ENCODE data around the gene CINP.
A peak's percentile ranks its signal among the peaks of the same experiment; 100 is the strongest.
"Not testable (repeated sequence)": the region's sequence is repeated elsewhere in the genome, so short reads cannot be mapped to it uniquely, and the experiment has no call there.

The CINP gene

GRCh38 chr14:102314242-102315011 lies 48.3 kb downstream of the CINP start:
- Histone ChIP-seq H3K36me3 (no peaks in the 10 kb centered on the region), H3K4me3 (ENCODE audit: low read depth in 1 of 2, low read length in 1 of 2) (peak overlapping the region; percentile 69 to 76), H3K4me1 (ENCODE audit: control insufficient read depth in 1 of 2, insufficient read depth in 1 of 2, low read depth in 1 of 2, low read length in 1 of 2) (peaks cover 43 to 45% of the 10 kb centered on the region in 2 experiments), H3K27me3 (no peaks in the 10 kb centered on the region), H3K27ac (peak overlapping the region; percentile 24), H3K9me3 (no peaks in the 10 kb centered on the region)
- peak; percentile 98 for TF ChIP-seq CTCF (IDR thresholded peaks at IDR 0.05)

DNA sequence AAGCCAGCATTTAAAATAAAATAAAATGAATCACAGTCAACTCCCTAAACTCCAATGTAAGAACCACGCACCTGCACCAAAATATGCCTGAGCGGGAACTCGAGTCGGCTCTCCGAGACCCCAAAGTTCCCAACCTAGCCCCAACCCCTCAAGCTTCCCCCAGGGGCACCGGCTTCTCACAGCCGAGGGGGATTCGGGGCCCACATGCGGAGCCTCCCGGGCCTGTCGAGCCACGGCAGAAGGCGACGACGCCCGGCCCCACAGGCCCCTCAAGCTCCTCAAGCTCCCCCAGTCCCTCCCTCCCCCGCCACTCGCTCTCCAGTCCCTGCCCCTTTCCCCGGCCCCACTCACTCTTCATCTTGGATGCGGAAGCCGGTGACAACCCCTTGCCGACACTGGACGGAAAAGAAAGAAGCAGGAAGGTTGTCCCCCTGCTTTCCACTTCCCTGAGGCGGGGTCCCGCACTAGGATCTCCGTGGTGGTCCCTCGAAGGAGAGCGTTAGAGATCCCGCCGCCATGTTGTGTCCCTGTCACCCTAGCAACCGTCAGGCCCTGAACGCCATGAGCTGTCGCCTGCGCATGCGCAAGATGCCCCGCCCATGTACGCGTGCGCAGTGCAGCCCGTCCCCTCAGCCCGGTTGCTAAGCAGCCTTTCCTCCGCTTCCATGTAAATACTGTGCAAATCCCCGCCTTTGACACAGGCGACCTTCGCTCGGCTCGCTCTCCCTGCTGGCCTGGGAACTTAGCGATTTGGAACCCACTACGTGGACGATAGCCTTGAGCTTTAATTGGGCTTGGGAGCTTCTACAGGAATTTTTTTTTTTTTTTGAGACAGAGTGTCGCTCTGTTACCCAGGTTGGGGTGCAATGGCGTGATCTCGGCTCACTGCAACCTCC lies 57.8 kb downstream of the CINP start, which contains the start of gene MOK:
Gene MOK (minus strand): TSS at position 554 of the 896 bp plus-strand sequence. CDS start 196 bp downstream, at position 358.
- H3K27ac ChIP-seq = peak within 1 kb of the TSS; percentile 65
- H3K36me3 ChIP-seq = no peaks in the 10 kb centered on the region
- no peaks in the 10 kb centered on the region for H3K9me3 ChIP-seq
- H3K4me1 ChIP-seq (ENCODE audit: control insufficient read depth in 1 of 2, insufficient read depth in 1 of 2, low read depth in 1 of 2, low read length in 1 of 2) = peaks cover 27 to 31% of the 10 kb centered on the region in 2 experiments
- peak within 1 kb of the TSS; percentile 83 to 90 for H3K4me3 ChIP-seq (ENCODE audit: low read depth in 1 of 2, low read length in 1 of 2)
- no peaks in the 10 kb centered on the region for H3K27me3 ChIP-seq
- peak; percentile 7 for TF ChIP-seq CTCF (IDR thresholded peaks at IDR 0.05)

DNA sequence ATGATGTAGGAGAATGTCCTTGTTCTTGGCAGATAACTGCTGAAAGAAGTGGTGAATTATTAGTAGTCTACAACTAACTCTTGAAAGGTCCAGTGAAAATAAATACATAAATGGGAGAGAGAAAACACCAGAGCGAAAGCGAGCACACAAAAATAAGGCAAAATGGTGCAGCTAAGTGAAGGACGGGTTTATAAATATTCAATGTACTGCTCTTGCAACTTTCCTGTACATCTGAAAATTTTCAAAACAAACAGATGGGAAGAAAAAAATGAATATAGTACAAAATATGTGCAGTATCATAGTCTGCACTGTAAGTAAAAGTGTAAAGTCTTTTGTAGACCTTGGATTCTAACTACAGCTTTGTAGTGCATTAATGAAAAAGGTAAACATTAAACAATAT lies 59.0 kb downstream of the CINP start:
- Histone ChIP-seq H3K36me3 (no peaks in the 10 kb centered on the region), H3K27ac (no peak overlapping the region), H3K9me3 (no peaks in the 10 kb centered on the region), H3K4me1 (ENCODE audit: control insufficient read depth in 1 of 2, insufficient read depth in 1 of 2, low read depth in 1 of 2, low read length in 1 of 2) (peaks cover 25 to 27% of the 10 kb centered on the region in 2 experiments), H3K27me3 (no peaks in the 10 kb centered on the region), H3K4me3 (ENCODE audit: low read depth in 1 of 2, low read length in 1 of 2) (no peak overlapping the region)
- TF ChIP-seq CTCF (IDR thresholded peaks at IDR 0.05) = no peak

- H3K27me3 ChIP-seq; H3K27ac ChIP-seq; H3K36me3 ChIP-seq; H3K4me3 ChIP-seq (ENCODE audit: low read depth in 1 of 2, low read length in 1 of 2); H3K4me1 ChIP-seq (ENCODE audit: control insufficient read depth in 1 of 2, insufficient read depth in 1 of 2, low read depth in 1 of 2, low read length in 1 of 2); H3K9me3 ChIP-seq: not testable (repeated sequence)
These were observed 64.2 kb downstream of the CINP start for GRCh38 chr14:102298303-102299070.
